ENCODE measurements around the gene EPG5.

The EPG5 gene

DNA sequence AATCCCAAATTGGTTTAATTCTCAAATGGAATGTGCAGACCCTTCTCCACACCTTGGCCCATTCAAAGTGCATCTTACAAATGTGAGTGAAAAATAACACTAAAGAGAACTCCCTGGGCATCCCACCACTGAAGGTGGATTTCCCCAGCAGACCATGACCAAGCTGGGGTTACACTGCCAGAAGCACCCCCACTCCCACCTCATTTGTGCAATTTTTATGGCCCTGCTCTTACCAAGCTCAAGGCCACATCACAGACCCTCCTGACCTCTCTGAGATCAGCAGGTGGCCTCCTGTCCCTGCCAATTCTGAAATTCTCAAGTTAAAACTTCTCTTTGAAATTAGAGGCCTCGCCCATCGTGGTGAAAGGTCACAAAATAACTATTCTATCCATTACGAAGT is 120.0 kb downstream of the EPG5 start:
- Histone ChIP-seq H3K4me3 (replicated peaks; ENCODE audit: low read depth, low read length) (no peak overlapping the region), H3K36me3 (ENCODE audit: control insufficient read depth, insufficient read depth, low read length) (peaks cover 3% of the 10 kb centered on the region), H3K27me3 (replicated peaks; ENCODE audit: control insufficient read depth, insufficient read depth, low read length) (no peaks in the 10 kb centered on the region)
- TF ChIP-seq CTCF (IDR thresholded peaks at IDR 0.05; ENCODE audit: insufficient read depth, low read length, poor library complexity, severe bottlenecking) = no peak
- DNase-seq (ENCODE audit: extremely low read depth, insufficient read length) = no peak

- no peaks in the 10 kb centered on the region; the same call in 1 of the 2 replicates for H3K36me3 ChIP-seq (ENCODE audit: control insufficient read depth, insufficient read depth, low read length)
- no peak for DNase-seq (ENCODE audit: extremely low read depth, insufficient read length)
- H3K4me3 ChIP-seq (replicated peaks; ENCODE audit: low read depth, low read length) = no peak overlapping the region
- no peaks in the 10 kb centered on the region for H3K27me3 ChIP-seq (replicated peaks; ENCODE audit: control insufficient read depth, insufficient read depth, low read length)
- no peak for TF ChIP-seq CTCF (IDR thresholded peaks at IDR 0.05; ENCODE audit: insufficient read depth, low read length, poor library complexity, severe bottlenecking)
These were observed 121.7 kb downstream of the EPG5 start for GRCh38 chr18:45845410-45845809.

- H3K4me3 ChIP-seq (replicated peaks; ENCODE audit: low read depth, low read length) = no peak overlapping the region
- H3K36me3 ChIP-seq (ENCODE audit: control insufficient read depth, insufficient read depth, low read length) = no peaks in the 10 kb centered on the region; the same call in 1 of the 2 replicates
- TF ChIP-seq CTCF (IDR thresholded peaks at IDR 0.05; ENCODE audit: insufficient read depth, low read length, poor library complexity, severe bottlenecking) = no peak
- H3K27me3 ChIP-seq (replicated peaks; ENCODE audit: control insufficient read depth, insufficient read depth, low read length) = no peaks in the 10 kb centered on the region
- no peak for DNase-seq (ENCODE audit: extremely low read depth, insufficient read length)
These were observed 122.2 kb downstream of the EPG5 start for GRCh38 chr18:45844938-45845337.

DNA sequence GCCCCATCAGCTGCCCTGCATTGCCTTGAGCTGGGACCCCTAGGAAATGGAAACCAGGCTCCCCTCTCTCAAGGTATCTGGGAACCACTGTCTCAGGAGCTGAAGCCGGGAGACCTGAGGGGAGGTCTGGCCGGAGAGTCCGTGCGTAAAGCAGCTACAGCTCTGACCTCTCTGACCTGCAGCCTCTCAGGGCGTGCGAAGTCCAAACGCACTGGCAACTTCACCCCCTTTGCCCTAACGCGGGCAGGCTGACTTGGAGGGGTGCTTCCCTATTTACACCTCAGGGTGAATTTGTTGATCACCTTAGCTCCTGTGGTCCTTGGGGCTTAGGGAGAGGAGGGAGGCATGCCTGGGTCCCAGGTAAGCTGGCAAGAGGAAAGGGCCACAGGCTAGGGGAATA is 124.1 kb downstream of the EPG5 start:
- no peak overlapping the region for H3K4me3 ChIP-seq (replicated peaks; ENCODE audit: low read depth, low read length)
- TF ChIP-seq CTCF (IDR thresholded peaks at IDR 0.05; ENCODE audit: insufficient read depth, low read length, poor library complexity, severe bottlenecking) = no peak
- DNase-seq (ENCODE audit: extremely low read depth, insufficient read length) = no peak
- no peaks in the 10 kb centered on the region; the same call in 1 of the 2 replicates for H3K27me3 ChIP-seq (replicated peaks; ENCODE audit: control insufficient read depth, insufficient read depth, low read length)
- no peaks in the 10 kb centered on the region for H3K36me3 ChIP-seq (ENCODE audit: control insufficient read depth, insufficient read depth, low read length)

GRCh38 chr18:45841765-45842442 is 125.2 kb downstream of the EPG5 start:
- no peak for DNase-seq (ENCODE audit: extremely low read depth, insufficient read length)
- Histone ChIP-seq H3K4me3 (replicated peaks; ENCODE audit: low read depth, low read length) (no peak overlapping the region), H3K27me3 (replicated peaks; ENCODE audit: control insufficient read depth, insufficient read depth, low read length) (no peaks in the 10 kb centered on the region; the same call in 1 of the 2 replicates), H3K36me3 (ENCODE audit: control insufficient read depth, insufficient read depth, low read length) (no peaks in the 10 kb centered on the region)
- TF ChIP-seq CTCF (IDR thresholded peaks at IDR 0.05; ENCODE audit: insufficient read depth, low read length, poor library complexity, severe bottlenecking) = no peak
